Ectodermal cell (in vitro differentiated cells): ENCODE measurements around the gene OLIG2. TPM values are rescaled to one million over a fixed set of nuclear protein-coding genes. Genes with fewer than 3 reads are reported as not detected.
A peak's percentile ranks its signal among the peaks of the same experiment; 100 is the strongest.

Source experiments
- H3K27ac ChIP-seq: 2 replicates; pipeline ENCODE4 v1.7.0; 2013; ENCODE audit warnings: mild to moderate bottlenecking, low read depth, low read length; ENCODE audit not compliant: insufficient read depth, poor library complexity, severe bottlenecking
- H3K27me3 ChIP-seq: 2 replicates; pipeline ENCODE4 v1.7.0; 2013; ENCODE audit warnings: mild to moderate bottlenecking, low read length; ENCODE audit not compliant: insufficient read depth, control insufficient read depth, poor library complexity, severe bottlenecking
- H3K36me3 ChIP-seq: one replicate; pipeline ENCODE4 v1.7.0; 2013; ENCODE audit warnings: low read length; ENCODE audit not compliant: control insufficient read depth, insufficient read depth
- H3K4me1 ChIP-seq: one replicate; pipeline ENCODE4 v1.7.0; 2013; ENCODE audit warnings: low read length; ENCODE audit not compliant: control insufficient read depth, insufficient read depth
- H3K4me3 ChIP-seq: 2 replicates; pipeline ENCODE4 v1.7.0; 2013; ENCODE audit warnings: low read depth, low read length, control low read depth; ENCODE audit not compliant: insufficient read depth
- H3K9me3 ChIP-seq: 2 replicates; pipeline ENCODE4 v1.7.0; 2013; ENCODE audit warnings: mild to moderate bottlenecking, low read length, moderate library complexity; ENCODE audit not compliant: control insufficient read depth
- WGBS, 2 experiments: methylation state at CpG; one replicate each; pipeline ENCODE4 v1.1.7; 2013; ENCODE audit warnings: missing lambda C conversion rate in 2 of 2; 5-methylcytosine and 5-hydroxymethylcytosine counted together
- polyA plus RNA-seq, 4 experiments: library from polyadenylated mRNA; stranded (reverse); fragments of 50-300 nt; gene quantifications; one replicate each; pipeline ENCODE4 v1.2.3, GENCODE V29; 2013

OLIG2 gene
- not detected for polyA plus RNA-seq (2013, experiment 1 of 4)
- not detected for polyA plus RNA-seq (2013, experiment 2 of 4)
- not detected for polyA plus RNA-seq (2013, experiment 3 of 4)
- 0.20 TPM for polyA plus RNA-seq (2013, experiment 4 of 4)

DNA sequence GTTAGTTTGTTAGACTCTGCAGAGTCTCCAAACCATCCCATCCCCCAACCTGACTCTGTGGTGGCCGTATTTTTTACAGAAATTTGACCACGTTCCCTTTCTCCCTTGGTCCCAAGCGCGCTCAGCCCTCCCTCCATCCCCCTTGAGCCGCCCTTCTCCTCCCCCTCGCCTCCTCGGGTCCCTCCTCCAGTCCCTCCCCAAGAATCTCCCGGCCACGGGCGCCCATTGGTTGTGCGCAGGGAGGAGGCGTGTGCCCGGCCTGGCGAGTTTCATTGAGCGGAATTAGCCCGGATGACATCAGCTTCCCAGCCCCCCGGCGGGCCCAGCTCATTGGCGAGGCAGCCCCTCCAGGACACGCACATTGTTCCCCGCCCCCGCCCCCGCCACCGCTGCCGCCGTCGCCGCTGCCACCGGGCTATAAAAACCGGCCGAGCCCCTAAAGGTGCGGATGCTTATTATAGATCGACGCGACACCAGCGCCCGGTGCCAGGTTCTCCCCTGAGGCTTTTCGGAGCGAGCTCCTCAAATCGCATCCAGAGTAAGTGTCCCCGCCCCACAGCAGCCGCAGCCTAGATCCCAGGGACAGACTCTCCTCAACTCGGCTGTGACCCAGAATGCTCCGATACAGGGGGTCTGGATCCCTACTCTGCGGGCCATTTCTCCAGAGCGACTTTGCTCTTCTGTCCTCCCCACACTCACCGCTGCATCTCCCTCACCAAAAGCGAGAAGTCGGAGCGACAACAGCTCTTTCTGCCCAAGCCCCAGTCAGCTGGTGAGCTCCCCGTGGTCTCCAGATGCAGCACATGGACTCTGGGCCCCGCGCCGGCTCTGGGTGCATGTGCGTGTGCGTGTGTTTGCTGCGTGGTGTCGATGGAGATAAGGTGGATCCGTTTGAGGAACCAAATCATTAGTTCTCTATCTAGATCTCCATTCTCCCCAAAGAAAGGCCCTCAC is at the start of gene OLIG2:
Gene OLIG2, plus strand, starts transcription at position 447 of the 954 bp plus-strand sequence. CDS start 928 bp downstream, outside the sequence.
- H3K27ac ChIP-seq, result no peak within 1 kb of the TSS
- H3K4me1 ChIP-seq, result peaks cover 29% of the 10 kb centered on the region
- H3K36me3 ChIP-seq, result no peaks in the 10 kb centered on the region
- no peaks in the 10 kb centered on the region for H3K9me3 ChIP-seq
- peak within 1 kb of the TSS; percentile 26 for H3K4me3 ChIP-seq
- peaks cover 100% of the 10 kb centered on the region for H3K27me3 ChIP-seq
- 0 to 1% methylated on average over 54 to 59 of the region's 59 CpGs for WGBS, 2 experiments

DNA sequence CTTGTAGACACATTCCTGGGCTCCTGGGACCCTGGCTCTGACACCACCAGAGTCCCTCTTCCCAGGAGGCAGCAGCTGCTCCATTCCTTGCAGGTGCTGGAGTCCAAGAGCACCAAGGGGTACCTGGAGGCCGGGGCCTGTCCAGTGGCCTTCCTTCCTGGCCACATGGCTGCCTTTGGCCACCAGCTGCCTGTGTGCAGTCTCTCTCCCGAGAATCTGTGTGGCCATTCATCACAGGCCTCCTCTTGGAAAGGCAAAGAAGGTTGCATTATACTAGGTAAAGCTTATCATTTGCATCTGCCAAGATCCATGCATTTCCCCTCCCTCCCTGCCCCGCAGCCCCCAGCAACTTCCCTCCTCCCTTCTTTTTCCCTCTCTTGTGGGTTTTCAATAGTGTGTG is 48.9 kb upstream of the OLIG2 start:
- peaks cover 10% of the 10 kb centered on the region for H3K4me1 ChIP-seq
- no peaks in the 10 kb centered on the region for H3K9me3 ChIP-seq
- no peak overlapping the region for H3K4me3 ChIP-seq
- no peak overlapping the region for H3K27ac ChIP-seq
- peaks cover 4% of the 10 kb centered on the region for H3K27me3 ChIP-seq
- WGBS, 2 experiments, result 77 to 87% methylated on average over 2 to 3 of the region's 3 CpGs
- no peaks in the 10 kb centered on the region for H3K36me3 ChIP-seq

DNA sequence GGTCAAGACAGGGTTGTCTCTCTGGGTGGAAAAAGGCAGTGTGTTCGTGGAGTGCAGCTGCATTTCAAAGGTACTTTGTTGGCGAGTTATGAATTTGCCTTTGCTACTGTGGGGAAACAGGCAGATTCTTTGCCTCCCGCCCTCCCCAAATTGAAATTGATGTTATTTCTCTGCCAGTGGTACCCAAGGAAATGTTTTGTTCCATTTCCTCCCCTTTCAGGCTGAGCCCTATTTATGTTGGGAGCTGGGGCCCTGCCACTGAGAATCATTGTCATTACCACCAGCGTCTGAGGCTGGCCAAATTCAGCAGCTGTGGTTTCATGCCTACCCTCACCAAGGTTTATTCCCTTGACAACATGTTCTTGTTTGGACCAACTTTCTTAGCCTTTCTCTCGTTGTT is 48.5 kb upstream of the OLIG2 start:
- H3K27me3 ChIP-seq, result peaks cover 4% of the 10 kb centered on the region
- no peaks in the 10 kb centered on the region for H3K9me3 ChIP-seq
- 89 to 91% methylated on average over 5 of the region's 5 CpGs for WGBS, 2 experiments
- no peak overlapping the region for H3K27ac ChIP-seq
- peaks cover 10% of the 10 kb centered on the region for H3K4me1 ChIP-seq
- H3K4me3 ChIP-seq, result no peak overlapping the region
- no peaks in the 10 kb centered on the region for H3K36me3 ChIP-seq

DNA sequence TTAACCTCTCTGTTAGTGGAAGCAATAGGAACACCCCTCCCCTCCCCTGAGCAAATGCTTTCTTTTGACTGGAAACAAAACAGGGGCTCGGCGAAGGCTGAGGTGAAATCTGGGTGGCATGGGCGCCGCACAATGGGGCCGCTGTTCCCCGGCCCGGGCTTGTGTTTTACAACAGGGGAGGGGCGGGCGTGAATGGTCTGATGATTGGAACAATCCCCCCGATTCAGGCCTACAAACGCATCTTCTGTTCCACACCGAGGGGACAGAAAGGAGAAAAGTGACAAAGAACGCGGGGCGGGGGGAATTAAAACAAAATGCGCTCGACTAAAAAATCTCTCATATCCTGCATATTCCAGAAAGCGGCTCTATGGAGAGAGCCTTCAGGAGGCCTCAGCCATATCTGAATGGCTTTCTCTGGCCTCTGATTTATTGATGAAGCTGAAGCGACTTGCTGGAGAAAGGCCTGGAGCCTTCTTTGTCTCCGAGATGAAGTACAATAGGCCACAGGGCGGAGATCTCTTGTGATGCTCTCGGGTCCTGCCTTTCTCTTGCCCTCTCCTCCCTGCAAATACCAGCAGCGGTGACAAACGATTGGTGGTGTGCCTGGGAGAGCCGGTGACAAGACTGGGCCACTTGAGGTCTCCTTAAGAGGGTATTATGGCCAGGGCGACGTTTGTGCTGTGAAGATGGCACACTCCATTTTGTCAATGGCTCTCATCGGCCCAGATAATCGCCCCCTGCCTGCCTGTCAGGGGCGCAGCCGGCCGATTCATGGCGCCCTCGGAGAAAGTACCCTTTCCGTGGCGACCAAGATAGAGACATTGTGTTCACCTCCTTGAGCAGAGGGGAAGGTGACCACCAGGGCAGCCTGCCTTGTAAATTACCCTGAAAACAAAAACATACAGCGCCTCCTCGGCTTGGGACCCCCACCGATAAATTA is 47.1 kb upstream of the OLIG2 start:
- WGBS, 2 experiments, result 70 to 73% methylated on average over 38 to 39 of the region's 39 CpGs
- H3K27ac ChIP-seq, result peak overlapping the region; percentile 11
- H3K9me3 ChIP-seq, result no peaks in the 10 kb centered on the region
- H3K27me3 ChIP-seq, result peaks cover 4% of the 10 kb centered on the region
- H3K4me3 ChIP-seq, result no peak overlapping the region
- peaks cover 10% of the 10 kb centered on the region for H3K4me1 ChIP-seq
- no peaks in the 10 kb centered on the region for H3K36me3 ChIP-seq

DNA sequence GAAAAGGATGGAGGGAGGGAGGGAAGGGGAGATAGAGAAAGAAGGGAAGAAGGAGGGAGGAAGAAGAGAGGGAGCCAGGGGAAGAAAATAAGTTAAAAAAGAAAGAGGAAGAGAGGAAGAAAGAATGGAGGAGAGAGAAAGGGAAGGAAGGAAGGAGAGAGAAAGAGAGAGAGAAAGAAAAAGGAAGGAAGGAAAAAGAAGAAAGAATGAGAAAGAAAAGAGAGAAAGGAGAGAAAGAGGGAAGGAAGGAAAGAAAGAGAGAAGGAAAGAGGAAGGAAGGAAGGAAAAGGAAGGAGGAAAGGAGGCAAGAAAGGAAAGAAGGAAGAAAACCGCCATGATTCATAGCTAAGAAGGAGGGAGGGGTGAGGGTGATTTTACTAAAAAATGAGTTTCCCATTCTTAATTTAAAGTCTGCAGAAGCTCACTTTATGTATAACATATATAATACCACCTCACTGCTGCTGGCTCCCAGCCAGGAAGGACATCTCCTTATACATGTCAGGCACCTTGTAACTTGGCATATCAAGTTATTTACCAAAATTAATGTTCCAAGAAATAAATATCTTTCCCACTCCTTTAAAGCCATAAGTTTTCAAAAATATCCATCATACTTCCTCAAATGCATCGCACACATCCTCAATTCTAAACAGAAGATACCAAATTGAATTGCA is 46.0 kb upstream of the OLIG2 start:
- Histone ChIP-seq H3K27ac (no peak overlapping the region), H3K4me3 (no peak overlapping the region), H3K9me3 (no peaks in the 10 kb centered on the region), H3K4me1 (peaks cover 10% of the 10 kb centered on the region), H3K36me3 (no peaks in the 10 kb centered on the region), H3K27me3 (peaks cover 4% of the 10 kb centered on the region)
- 92 to 100% methylated on average over 2 of the region's 2 CpGs for WGBS, 2 experiments

DNA sequence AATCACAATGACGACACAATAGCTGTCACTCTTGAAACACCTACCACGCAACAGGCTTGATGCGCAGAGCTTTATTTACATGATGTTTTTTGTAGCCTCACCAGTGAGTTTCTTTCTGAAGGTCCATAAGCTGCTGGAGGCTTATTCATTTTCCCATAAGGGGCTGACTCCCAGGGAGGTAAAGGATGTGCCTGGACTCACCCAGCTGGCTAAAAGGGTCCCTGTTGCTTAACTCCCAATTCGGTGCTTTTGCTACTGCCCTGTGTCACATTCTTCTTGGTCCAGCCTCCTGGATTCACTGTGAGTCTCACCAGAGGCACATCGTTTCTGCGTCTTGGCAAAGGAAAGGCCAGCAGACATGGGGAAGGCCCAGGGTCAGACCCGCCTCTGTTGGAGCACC is 44.6 kb upstream of the OLIG2 start:
- no peaks in the 10 kb centered on the region for H3K9me3 ChIP-seq

DNA sequence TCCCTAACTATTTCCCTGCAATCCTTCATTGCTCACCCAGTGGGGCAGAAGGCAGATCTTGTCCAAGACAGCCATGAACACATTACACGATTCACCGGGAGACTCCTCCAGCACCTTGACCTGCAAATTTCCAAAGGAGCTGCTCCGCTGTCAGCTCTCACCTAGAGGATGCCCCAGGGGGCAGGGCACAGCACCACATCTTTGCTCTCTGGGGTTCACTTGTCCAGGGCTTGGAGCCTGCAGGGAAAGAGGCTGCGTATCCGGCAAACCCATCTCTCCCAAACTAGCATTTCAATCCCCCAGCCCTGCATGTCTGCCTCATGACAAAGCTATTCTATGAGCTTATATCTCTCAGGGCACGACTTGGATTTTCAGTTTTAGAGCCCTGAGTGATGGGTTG is 35.1 kb upstream of the OLIG2 start:
- WGBS, 2 experiments, result 74 to 89% methylated on average over 6 of the region's 6 CpGs
- peaks cover 4% of the 10 kb centered on the region for H3K27me3 ChIP-seq
- H3K4me3 ChIP-seq, result no peak overlapping the region
- H3K36me3 ChIP-seq, result no peaks in the 10 kb centered on the region
- H3K9me3 ChIP-seq, result no peaks in the 10 kb centered on the region
- no peak overlapping the region for H3K27ac ChIP-seq
- H3K4me1 ChIP-seq, result peaks cover 8% of the 10 kb centered on the region

More for the DNA sequence above, 44.6 kb upstream of the OLIG2 start:
- 89 to 90% methylated on average over 7 of the region's 7 CpGs for WGBS, 2 experiments
- H3K4me1 ChIP-seq, result peaks cover 10% of the 10 kb centered on the region
- no peak overlapping the region for H3K4me3 ChIP-seq
- H3K27me3 ChIP-seq, result peaks cover 4% of the 10 kb centered on the region
- no peak overlapping the region for H3K27ac ChIP-seq
- H3K36me3 ChIP-seq, result no peaks in the 10 kb centered on the region

DNA sequence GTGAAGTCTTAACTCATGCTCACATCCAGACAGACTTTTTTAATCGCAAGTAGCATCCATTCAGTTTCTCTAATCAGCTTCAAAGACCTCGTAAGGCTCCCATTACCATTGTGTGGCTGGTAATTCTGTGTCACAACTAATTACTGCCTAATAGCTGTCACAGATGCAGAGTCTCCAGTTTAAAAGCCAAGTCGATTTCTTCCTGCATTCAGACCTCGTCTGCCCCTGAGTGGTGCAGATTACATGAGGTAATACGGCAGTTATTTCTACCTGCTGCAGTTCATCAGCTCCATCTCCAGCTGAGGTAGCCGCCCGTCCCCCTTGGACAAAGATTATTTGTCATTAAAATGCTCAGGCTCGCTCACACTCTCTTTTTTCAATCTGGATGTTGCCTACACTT is 34.4 kb upstream of the OLIG2 start:
- H3K4me1 ChIP-seq, result peaks cover 8% of the 10 kb centered on the region
- peaks cover 4% of the 10 kb centered on the region for H3K27me3 ChIP-seq
- H3K9me3 ChIP-seq, result no peaks in the 10 kb centered on the region
- no peak overlapping the region for H3K4me3 ChIP-seq
- H3K36me3 ChIP-seq, result no peaks in the 10 kb centered on the region
- 41 to 54% methylated on average over 8 of the region's 8 CpGs for WGBS, 2 experiments
- H3K27ac ChIP-seq, result no peak overlapping the region

DNA sequence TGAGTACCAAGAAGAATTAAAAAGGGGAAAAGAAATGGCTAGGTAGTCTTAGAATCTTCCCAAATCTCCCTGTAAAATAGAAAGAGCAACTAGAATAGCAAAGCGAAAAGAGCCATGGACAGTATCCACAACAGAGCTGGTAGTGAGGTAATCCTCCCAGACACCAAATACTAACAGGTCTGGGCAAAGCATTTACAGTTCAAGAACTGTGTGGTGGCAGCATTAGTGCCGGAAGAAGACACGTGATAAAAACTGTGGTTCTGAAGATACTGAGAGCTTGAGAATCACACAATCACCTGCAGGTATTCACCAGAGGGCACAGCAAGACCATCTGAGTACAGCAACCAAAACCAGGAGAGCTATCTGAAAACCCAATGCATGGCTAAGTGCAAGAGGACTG is 31.8 kb upstream of the OLIG2 start:
- no peak overlapping the region for H3K4me3 ChIP-seq
- no peaks in the 10 kb centered on the region for H3K36me3 ChIP-seq
- H3K4me1 ChIP-seq, result peaks cover 8% of the 10 kb centered on the region
- H3K27ac ChIP-seq, result no peak overlapping the region
- H3K9me3 ChIP-seq, result no peaks in the 10 kb centered on the region
- peaks cover 4% of the 10 kb centered on the region for H3K27me3 ChIP-seq
- WGBS, 2 experiments, result 91% methylated on average over 3 of the region's 3 CpGs
